Mononuclear cell (primary cell): ENCODE data around the gene TMEM270. TPM values are rescaled to one million over a fixed set of nuclear protein-coding genes. Genes with fewer than 3 reads are reported as not detected.
"Not testable (repeated sequence)": the region's sequence is repeated elsewhere in the genome, so short reads cannot be mapped to it uniquely, and the experiment has no call there.

Experiments
- H3K27me3 ChIP-seq: 2 replicates; pipeline ENCODE4 v1.6.0; 2011; ENCODE audit warnings: low read length, control low read depth; ENCODE audit not compliant: insufficient read depth
- H3K4me1 ChIP-seq: 2 replicates; pipeline ENCODE4 v1.5.1; 2011; ENCODE audit warnings: mild to moderate bottlenecking, low read length, control low read depth; ENCODE audit not compliant: insufficient read depth
- H3K4me3 ChIP-seq: 2 replicates; pipeline ENCODE4 v1.5.1; 2011; ENCODE audit warnings: mild to moderate bottlenecking, low read length, moderate library complexity
- H3K9me3 ChIP-seq: 2 replicates; pipeline ENCODE4 v1.5.1; 2011; ENCODE audit warnings: low read depth, mild to moderate bottlenecking, control low read depth, low read length
- total RNA-seq: library from RNA; depleted of rRNA; stranded (reverse); fragments of >200 nt; gene quantifications from one replicate; pipeline ENCODE4 v1.2.3, GENCODE V29; 2012

The TMEM270 gene
- total RNA-seq, 1 donor: not detected

DNA sequence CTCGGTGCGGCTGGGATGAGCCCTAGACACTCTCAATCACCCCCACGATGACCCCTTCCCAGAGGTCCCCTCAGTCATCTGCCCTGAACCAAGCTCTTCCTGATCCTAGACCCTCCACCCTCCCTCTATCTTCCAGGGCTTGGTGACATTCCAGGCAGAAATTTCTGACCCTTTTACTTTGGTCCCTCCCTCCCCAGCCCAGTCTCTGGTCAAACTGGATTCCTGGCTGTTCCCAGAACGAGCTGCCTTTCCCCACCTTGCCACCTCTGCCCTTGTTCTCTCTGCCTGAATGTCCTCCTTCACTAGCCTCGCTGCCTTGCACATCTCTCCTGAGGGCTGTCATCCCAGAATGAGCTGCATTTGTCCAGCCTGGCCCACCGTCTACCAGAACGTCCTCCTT is 31.5 kb upstream of the TMEM270 start:
- Histone ChIP-seq H3K4me1 (peaks cover 30% of the 10 kb centered on the region), H3K27me3 (no peaks in the 10 kb centered on the region), H3K9me3 (no peaks in the 10 kb centered on the region), H3K4me3 (no peak overlapping the region)

GRCh38 chr7:73829921-73830680 is 30.9 kb upstream of the TMEM270 start:
- Histone ChIP-seq H3K9me3 (no peaks in the 10 kb centered on the region), H3K27me3 (no peaks in the 10 kb centered on the region), H3K4me1 (peaks cover 30% of the 10 kb centered on the region), H3K4me3 (no peak overlapping the region)

DNA sequence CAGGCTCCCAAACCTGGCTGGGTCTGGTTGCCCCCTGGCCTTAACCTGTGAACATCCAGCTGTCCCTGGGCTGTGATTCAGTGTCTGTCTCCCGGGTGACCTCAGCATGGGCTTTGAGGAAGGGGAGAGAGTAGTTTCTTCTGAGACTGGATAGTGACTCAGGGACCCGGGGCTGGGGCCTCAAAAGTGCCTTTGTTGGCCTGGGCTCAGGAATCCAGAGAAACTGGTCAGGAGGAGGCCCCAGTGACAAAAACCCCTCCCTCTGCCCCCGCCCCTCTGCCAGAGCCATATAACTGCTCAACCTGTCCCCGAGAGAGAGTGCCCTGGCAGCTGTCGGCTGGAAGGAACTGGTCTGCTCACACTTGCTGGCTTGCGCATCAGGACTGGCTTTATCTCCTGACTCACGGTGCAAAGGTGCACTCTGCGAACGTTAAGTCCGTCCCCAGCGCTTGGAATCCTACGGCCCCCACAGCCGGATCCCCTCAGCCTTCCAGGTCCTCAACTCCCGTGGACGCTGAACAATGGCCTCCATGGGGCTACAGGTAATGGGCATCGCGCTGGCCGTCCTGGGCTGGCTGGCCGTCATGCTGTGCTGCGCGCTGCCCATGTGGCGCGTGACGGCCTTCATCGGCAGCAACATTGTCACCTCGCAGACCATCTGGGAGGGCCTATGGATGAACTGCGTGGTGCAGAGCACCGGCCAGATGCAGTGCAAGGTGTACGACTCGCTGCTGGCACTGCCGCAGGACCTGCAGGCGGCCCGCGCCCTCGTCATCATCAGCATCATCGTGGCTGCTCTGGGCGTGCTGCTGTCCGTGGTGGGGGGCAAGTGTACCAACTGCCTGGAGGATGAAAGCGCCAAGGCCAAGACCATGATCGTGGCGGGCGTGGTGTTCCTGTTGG is 30.0 kb upstream of the TMEM270 start, which contains the start of gene CLDN4:
Gene CLDN4 (plus strand): TSS at position 316 of the 903 bp plus-strand sequence. CDS start 206 bp downstream, at position 522.
- H3K4me3 ChIP-seq: no peak within 1 kb of the TSS
- peaks cover 28% of the 10 kb centered on the region for H3K4me1 ChIP-seq
- H3K27me3 ChIP-seq: no peaks in the 10 kb centered on the region
- no peaks in the 10 kb centered on the region for H3K9me3 ChIP-seq

GRCh38 chr7:73831584-73831833 is 29.4 kb upstream of the TMEM270 start:
- H3K27me3 ChIP-seq: no peaks in the 10 kb centered on the region
- H3K9me3 ChIP-seq: no peaks in the 10 kb centered on the region
- H3K4me3 ChIP-seq: no peak overlapping the region
- peaks cover 22% of the 10 kb centered on the region for H3K4me1 ChIP-seq

- Histone ChIP-seq H3K27me3 (no peaks in the 10 kb centered on the region), H3K9me3 (no peaks in the 10 kb centered on the region), H3K4me3 (no peak overlapping the region)
Measured at GRCh38 chr7:73831834-73832651, 28.9 kb upstream of the TMEM270 start.

DNA sequence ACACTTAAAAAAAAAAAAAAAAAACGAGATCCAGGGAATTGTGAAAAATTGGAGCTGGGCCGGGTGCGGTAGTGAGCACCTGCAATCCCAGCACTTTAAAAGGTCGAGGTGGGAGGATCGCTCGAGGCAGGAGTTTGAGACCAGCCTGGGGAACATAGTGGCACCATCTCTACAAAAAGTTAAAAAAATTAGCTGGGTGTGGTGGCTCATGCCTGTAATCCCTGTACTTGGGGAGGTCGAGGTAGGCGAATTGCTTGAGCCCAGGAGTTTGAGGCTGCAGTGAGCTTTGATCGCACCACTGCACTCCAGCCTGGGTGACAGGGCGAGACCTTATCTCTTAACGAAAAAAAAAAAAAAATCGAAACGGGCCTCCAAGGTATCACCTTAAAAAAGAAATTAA is 28.2 kb upstream of the TMEM270 start:
- peaks cover 9% of the 10 kb centered on the region for H3K4me1 ChIP-seq
- H3K4me3 ChIP-seq: no peak overlapping the region
- no peaks in the 10 kb centered on the region for H3K9me3 ChIP-seq
- H3K27me3 ChIP-seq: no peaks in the 10 kb centered on the region

More at GRCh38 chr7:73831834-73832651, 28.9 kb upstream of the TMEM270 start:
- H3K4me1 ChIP-seq: peaks cover 17% of the 10 kb centered on the region

- no peaks in the 10 kb centered on the region for H3K27me3 ChIP-seq
Measured at GRCh38 chr7:73833251-73833919, 27.6 kb upstream of the TMEM270 start.

DNA sequence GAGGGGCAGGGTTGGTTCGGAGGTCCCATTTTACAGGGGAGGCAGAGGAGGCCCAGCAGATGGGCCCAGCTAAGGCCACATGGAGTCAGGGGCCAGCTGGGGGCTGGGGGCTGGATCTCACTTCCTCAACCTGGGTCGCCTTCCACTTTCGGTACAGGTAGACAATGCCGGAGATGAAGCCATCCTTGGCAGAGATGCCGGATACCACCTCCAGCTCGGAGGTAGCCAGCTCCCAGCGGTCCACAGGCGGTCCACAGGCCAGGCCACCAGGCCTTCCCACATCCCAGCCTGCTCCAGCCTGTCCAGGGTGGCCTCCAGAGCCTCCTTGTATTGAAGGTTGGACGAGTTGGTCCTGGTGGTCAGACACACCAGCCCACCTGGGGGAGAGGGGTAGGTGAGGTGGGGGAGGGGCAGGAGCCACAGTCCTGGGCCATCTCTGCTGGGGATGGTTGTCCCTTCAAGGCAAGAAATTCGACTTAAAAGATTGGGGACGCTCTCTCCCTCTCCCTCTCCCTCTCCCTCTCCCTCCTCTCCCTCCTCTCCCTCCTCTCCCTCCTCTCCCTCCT is 26.2 kb upstream of the TMEM270 start:
- Histone ChIP-seq H3K9me3 (no peaks in the 10 kb centered on the region), H3K27me3 (no peaks in the 10 kb centered on the region), H3K4me1 (no peaks in the 10 kb centered on the region)

More at GRCh38 chr7:73833251-73833919, 27.6 kb upstream of the TMEM270 start:
- Histone ChIP-seq H3K4me1 (peaks cover 4% of the 10 kb centered on the region), H3K9me3 (no peaks in the 10 kb centered on the region), H3K4me3 (no peak overlapping the region)

DNA sequence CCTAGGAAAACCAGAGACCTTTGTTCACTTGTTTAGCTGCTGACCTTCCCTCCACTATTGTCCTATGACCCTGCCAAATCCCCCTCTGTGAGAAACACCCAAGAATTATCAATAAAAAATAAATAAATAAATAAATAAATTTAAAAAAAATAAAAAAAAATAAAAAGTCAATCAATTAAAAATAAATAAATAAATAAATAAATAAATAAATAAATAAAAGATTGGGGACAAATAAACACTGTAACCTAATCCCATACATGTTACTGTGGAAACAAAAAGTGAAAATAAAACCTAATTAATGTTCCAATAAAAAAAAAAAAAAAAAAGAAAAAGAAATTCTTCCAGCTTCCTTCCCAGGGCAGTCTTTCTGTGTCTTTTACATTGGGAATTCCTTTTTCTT is 23.8 kb upstream of the TMEM270 start:
- H3K27me3 ChIP-seq, H3K4me1 ChIP-seq, H3K9me3 ChIP-seq, H3K4me3 ChIP-seq: not testable (repeated sequence)

More for the DNA sequence above, 26.2 kb upstream of the TMEM270 start:
- H3K4me3 ChIP-seq: no peak overlapping the region

- Histone ChIP-seq H3K4me3 (no peak overlapping the region), H3K9me3 (no peaks in the 10 kb centered on the region), H3K27me3 (no peaks in the 10 kb centered on the region), H3K4me1 (peaks cover 18% of the 10 kb centered on the region)
Measured at GRCh38 chr7:73838642-73839041, 22.3 kb upstream of the TMEM270 start.

- H3K4me1 ChIP-seq: peaks cover 24% of the 10 kb centered on the region
- H3K4me3 ChIP-seq: no peak overlapping the region
- no peaks in the 10 kb centered on the region for H3K9me3 ChIP-seq
- H3K27me3 ChIP-seq: no peaks in the 10 kb centered on the region
Measured at GRCh38 chr7:73839290-73839689, 21.7 kb upstream of the TMEM270 start.

DNA sequence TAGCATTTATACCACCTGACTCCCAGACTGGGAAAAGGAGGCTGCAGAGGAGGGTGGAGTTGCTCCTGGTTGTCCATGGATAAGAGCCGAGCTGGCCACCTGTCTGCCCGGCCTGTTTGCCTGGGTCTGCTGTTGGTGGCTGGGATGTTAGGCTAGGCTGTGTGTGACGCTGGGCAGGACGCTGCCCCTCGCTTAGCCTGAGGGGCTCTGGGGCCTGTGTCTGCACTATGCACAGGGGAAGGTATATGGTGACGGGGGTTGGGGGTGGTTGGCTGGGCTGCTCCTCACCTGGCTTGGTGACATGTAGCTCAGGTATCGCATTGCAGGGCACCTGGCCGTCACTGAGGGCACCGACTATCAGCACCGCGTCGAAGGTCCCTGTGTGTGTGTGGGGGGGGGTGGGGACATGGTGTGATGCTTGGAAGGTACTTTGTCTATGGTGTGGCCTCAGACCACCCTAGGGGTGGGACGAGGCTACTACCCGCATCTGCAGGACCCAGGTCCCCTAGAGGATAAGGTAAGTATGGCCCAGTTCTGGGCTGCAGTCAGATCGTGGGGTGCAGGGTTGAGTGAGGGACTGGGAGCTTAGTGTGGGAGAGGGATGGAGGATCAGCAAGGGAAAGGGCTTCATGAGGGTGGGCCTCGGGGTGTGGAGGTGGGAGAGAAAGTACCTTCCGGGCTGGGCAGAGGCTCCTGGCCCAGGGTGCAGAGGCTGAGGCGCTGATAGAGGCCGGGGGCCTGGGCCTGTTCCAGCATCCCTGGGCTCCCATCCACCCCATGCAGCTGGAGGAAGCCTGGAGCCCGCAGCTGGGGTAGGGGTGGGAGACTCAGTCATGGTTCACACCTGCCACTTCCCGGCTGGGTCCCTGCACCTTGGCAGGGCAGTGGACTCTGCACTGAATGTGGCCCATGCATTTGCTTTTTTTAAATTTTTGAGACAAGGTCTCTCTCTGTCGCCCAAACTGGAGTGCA is 20.9 kb upstream of the TMEM270 start:
- H3K4me3 ChIP-seq: no peak overlapping the region
- H3K27me3 ChIP-seq: no peaks in the 10 kb centered on the region
- no peaks in the 10 kb centered on the region for H3K9me3 ChIP-seq
- H3K4me1 ChIP-seq: peaks cover 32% of the 10 kb centered on the region

- Histone ChIP-seq H3K4me1 (peaks cover 40% of the 10 kb centered on the region), H3K9me3 (no peaks in the 10 kb centered on the region), H3K4me3 (no peak overlapping the region), H3K27me3 (no peaks in the 10 kb centered on the region)
Measured at GRCh38 chr7:73840715-73841379, 20.1 kb upstream of the TMEM270 start.
